Bronchial epithelial cell (primary cell): ENCODE measurements around the gene MALRD1. TPM values are rescaled to one million over a fixed set of nuclear protein-coding genes. Genes with fewer than 3 reads are reported as not detected.

Source experiments
- DNase-seq: peaks from one replicate; pipeline ENCODE4 v3.0.0-alpha.2; 2010; ENCODE audit warnings: low read depth
- FAIRE-seq: peaks from 2 replicates; lab custom pipeline; 2011; peaks lifted over from hg19 to GRCh38; lab: Jason Lieb, UNC
- H3K27me3 ChIP-seq: 2 replicates; pipeline ENCODE4 v1.5.1; 2011; ENCODE audit warnings: low read length; ENCODE audit not compliant: control insufficient read depth, insufficient read depth
- H3K36me3 ChIP-seq: 2 replicates; pipeline ENCODE4 v1.5.1; 2011; ENCODE audit warnings: low read length; ENCODE audit not compliant: control insufficient read depth, insufficient read depth
- H3K4me3 ChIP-seq: 2 replicates; pipeline ENCODE4 v1.5.1; 2011; ENCODE audit warnings: mild to moderate bottlenecking, low read depth, low read length, control low read depth
- CTCF ChIP-seq: IDR thresholded peaks from 2 replicates; pipeline ENCODE4 v1.5.1; 2011; ENCODE audit warnings: mild to moderate bottlenecking, moderate library complexity, low read length, control low read depth, inconsistent platforms; ENCODE audit not compliant: insufficient read depth, severe bottlenecking
- total RNA-seq: library from RNA; depleted of rRNA; stranded (reverse); fragments of >200 nt; gene quantifications from 2 replicates; pipeline ENCODE4 v1.2.1, GENCODE V29; 2014

The MALRD1 gene
- total RNA-seq, 1 donor from 2014 or later, result not detected

GRCh38 chr10:19561181-19561580, 512.6 kb downstream of the MALRD1 start:
- DNase-seq, result no peak
- FAIRE-seq, result no peak
- TF ChIP-seq CTCF, result no peak
- Histone ChIP-seq H3K27me3 (no peaks in the 10 kb centered on the region), H3K4me3 (no peak overlapping the region), H3K36me3 (no peaks in the 10 kb centered on the region)

- no peaks in the 10 kb centered on the region for H3K36me3 ChIP-seq
- no peak for FAIRE-seq
- H3K4me3 ChIP-seq, result no peak overlapping the region
- no peak for DNase-seq
- no peak for TF ChIP-seq CTCF
- H3K27me3 ChIP-seq, result no peaks in the 10 kb centered on the region
Observed at GRCh38 chr10:19563388-19564141, 515.0 kb downstream of the MALRD1 start.

GRCh38 chr10:19570120-19570519, 521.5 kb downstream of the MALRD1 start:
- Histone ChIP-seq H3K27me3 (no peaks in the 10 kb centered on the region), H3K4me3 (no peak overlapping the region), H3K36me3 (no peaks in the 10 kb centered on the region)
- DNase-seq (no peak), FAIRE-seq (no peak)
- no peak for TF ChIP-seq CTCF

GRCh38 chr10:19570991-19571390, 522.4 kb downstream of the MALRD1 start:
- FAIRE-seq, result no peak
- DNase-seq, result no peak
- no peaks in the 10 kb centered on the region for H3K36me3 ChIP-seq
- H3K4me3 ChIP-seq, result no peak overlapping the region
- no peaks in the 10 kb centered on the region for H3K27me3 ChIP-seq
- no peak for TF ChIP-seq CTCF

GRCh38 chr10:19572056-19572455, 523.5 kb downstream of the MALRD1 start:
- no peak for FAIRE-seq
- H3K4me3 ChIP-seq, result no peak overlapping the region
- H3K36me3 ChIP-seq, result no peaks in the 10 kb centered on the region
- no peaks in the 10 kb centered on the region for H3K27me3 ChIP-seq
- no peak for TF ChIP-seq CTCF
- DNase-seq, result no peak

- Histone ChIP-seq H3K27me3 (no peaks in the 10 kb centered on the region), H3K36me3 (no peaks in the 10 kb centered on the region), H3K4me3 (no peak overlapping the region)
- DNase-seq (no peak), FAIRE-seq (no peak)
- TF ChIP-seq CTCF, result no peak
Observed at GRCh38 chr10:19576576-19576975, 528.0 kb downstream of the MALRD1 start.
